GM19239 (cell line): ENCODE results near the gene TLE2.

ENCODE experiments used
- DNase-seq: peaks from one replicate; pipeline ENCODE4 v3.0.0; 2011; ENCODE audit warnings: low spot score; ENCODE audit not compliant: insufficient read length
- FAIRE-seq: peaks from 2 replicates; lab custom pipeline; 2011; peaks lifted over from hg19 to GRCh38; lab: Jason Lieb, UNC

TLE2 gene

GRCh38 chr19:2989236-2989946, 39.7 kb downstream of the TLE2 start:
- DNase-seq (no peak), FAIRE-seq (no peak)

GRCh38 chr19:2988568-2988967, 40.5 kb downstream of the TLE2 start:
- no peak for FAIRE-seq
- no peak for DNase-seq

DNA sequence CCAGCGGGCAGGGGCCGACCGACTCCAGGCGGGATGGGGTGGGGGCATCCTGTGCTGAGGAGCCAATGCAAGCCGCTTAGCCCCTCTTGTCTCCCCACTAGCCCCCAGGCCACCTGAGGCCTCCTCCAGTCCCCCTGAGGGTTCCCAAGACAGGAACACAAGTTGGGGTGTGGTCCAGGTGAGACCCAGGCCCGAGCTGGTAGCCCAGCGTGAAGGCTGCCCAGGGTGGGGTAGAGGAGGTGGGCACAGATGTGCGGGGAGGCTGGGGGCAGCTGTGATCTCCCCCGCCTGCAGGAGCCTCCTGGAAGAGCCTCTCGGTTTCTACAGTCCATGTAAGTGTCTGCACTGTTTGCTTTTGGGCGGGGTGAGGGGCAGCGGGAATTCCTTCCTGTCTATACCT, 41.3 kb downstream of the TLE2 start:
- FAIRE-seq = no peak
- no peak for DNase-seq

DNA sequence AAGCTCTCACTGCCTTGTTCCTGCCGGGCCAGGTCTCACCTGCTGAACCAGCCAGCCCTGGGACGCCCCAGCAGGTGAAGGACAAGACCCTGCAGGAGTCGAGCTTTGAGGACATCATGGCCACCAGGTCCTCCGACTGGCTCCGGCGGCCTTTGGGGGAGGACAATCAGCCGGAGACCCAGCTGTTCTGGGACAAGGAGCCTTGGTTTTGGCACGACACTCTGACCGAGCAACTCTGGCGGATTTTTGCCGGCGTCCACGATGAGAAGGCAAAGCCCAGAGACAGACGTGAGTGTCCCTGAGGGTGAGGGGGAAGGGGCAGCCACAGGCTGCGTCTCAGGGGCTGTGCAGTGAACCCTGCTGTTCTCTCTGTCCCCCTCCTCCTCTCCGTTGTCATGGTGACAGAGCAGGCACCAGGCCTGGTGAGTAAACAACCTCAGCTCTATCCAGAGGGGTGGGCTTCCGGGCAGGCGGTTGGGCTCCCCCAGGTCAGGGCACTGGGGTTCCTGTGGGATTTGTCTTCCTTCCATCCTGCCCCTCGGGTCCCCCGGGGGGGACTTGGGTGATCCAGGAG, 42.0 kb downstream of the TLE2 start:
- FAIRE-seq (no peak), DNase-seq (no peak)

GRCh38 chr19:2984215-2984528, 44.9 kb downstream of the TLE2 start:
- FAIRE-seq (no peak), DNase-seq (no peak)

- DNase-seq = no peak
- FAIRE-seq = no peak
Observed at GRCh38 chr19:2983351-2984214, 45.5 kb downstream of the TLE2 start.

DNA sequence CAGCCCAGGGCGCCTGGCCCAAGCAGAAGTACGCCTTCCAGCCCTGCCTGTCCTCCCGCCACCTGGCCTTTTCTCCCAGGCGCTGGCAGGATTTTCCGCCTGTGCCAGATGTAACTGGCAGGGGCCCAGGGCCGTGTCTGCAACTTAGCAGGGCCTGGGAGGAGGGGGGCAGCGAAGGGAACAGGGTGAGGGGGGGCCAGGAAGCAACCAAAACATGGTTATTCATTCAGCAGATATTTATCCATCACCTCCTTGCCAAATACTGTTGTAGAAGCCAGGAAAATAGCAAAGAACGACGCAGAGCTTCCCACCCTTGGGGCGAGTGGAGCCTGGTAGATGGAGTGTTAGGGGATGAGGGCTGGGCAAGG, 46.1 kb downstream of the TLE2 start:
- FAIRE-seq (no peak), DNase-seq (no peak)

- no peak for FAIRE-seq
Observed at GRCh38 chr19:2982561-2982960, 46.5 kb downstream of the TLE2 start.

DNA sequence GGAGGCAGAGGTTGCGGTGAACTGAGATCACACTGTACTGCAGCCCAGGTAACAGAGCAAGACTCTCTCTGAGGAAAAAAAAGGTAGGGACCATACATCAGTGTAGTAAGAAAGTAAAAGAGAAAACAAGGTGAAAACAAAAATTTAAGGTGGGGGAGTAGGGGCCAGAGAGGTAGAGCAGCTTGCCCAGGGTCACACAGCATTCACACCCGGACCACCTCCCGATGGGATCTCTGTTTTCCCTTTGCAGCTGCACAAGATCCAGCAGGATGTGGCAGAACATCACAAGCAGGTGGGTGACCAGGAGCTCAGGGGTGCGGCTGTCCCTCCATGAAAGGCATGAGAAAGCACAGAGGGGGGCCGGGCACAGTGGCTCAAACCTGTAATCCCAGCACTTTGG, 47.2 kb downstream of the TLE2 start:
- FAIRE-seq (no peak), DNase-seq (no peak)

More at GRCh38 chr19:2982561-2982960, 46.5 kb downstream of the TLE2 start:
- DNase-seq = no peak

DNA sequence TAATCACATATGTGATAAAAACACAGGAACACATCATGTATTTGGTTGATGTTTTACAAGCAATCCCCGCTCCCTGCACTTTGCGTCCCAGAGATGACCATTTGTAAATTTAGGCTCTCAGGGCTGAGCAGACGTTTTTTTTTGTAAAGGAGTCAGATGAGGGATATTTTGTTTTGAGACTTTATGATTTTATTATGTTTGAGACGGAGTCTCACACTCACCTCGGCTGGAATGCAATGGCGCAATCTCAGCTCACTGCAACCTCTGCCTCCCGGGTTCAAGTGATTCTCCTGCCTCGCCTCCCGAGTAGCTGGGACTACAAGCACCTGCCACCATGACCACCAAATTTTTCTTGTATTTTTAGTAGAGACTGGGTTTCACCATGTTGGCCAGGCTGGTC, 50.3 kb downstream of the TLE2 start:
- FAIRE-seq (no peak), DNase-seq (no peak)

DNA sequence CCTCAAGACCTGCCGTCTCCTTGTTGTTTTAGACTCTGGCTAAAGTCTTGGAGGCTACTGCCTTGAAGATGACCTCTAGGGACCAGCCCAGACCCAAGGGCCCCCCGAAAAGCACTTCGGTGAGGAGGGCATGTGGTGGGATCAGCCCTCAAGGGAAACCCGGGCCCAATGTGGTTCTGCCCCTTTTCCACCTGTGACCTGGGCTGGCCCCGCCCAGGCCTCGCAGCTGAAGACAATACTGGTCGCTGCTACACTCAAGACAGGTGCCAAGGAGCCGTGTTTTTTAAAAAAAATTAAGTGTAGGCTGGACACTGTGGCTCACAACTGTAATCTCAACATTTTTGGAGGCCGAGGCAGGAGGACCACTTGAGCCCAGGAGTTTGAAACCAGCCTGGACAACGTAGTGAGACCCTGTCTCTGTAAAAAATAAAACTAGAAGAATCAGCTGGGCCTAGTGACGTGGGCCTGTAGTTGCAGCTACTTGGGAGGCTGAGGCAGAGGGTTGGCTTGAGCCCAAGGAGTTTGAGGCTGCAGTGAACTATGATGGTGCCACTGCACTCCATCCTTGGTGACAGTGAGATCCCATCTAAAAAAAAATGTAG, 50.8 kb downstream of the TLE2 start:
- no peak for FAIRE-seq
- DNase-seq = no peak

GRCh38 chr19:2977746-2978138, 51.3 kb downstream of the TLE2 start:
- FAIRE-seq = no peak
- no peak for DNase-seq

DNA sequence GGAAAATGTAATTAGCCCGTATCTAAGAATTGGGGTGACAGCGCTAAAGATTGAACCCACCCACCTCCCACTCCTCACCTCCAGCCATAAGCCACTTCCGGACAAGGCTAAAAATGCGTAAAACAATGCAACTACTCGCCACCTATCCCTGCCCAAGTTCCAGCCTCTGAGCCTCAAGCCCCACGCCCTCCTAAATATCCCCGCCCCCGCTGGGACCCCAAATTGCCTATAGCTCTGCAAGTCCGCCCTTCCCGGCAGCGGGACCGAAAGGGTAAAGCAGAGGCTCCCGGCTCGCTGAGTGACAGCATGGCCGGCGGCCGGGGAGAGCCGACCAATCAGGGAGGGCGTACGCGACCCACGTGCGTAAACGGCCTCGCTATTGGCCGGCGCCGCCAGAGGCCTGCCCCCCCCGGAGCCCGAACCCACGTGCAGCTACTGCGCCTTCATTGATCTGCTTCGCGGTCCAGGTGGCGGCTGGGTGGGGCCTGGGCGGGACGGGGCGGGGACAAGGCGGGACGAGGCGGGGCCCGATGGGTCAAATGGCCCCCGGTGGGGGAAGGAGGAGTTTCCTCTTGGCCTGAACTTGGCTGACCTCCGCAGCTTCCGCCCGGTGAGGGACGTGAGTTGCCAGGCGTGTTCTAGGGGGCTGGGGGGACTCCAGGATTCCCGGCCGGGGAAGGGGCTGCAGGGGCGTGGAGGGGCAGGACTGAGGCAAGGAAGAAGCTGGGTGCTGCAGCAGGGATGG, 51.9 kb downstream of the TLE2 start, which contains the start of gene TLE6:
Gene TLE6 (plus strand): TSS at position 564 of the 745 bp plus-strand sequence. CDS start 670 bp downstream, outside the sequence.
- peak; percentile 97 for DNase-seq
- peak; percentile 98 for FAIRE-seq

DNA sequence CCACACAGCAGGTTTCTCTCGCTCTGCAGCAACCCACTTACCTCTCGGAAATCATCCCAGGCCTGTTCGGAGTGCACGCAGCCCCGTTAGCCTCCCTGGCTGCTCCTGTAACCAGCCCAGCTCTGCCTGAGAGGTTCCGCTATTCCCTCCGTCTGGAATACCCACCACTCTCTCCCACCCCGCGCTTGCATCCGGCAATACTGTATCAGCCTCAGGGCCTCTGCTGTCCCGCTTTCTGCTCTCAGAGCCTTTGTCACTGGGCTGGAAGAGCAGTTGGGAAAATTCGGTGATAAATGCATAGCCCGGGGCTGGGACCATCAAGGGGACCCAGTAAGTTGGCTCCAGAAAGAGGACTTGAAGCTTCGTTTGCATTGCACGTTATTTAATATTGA, 52.5 kb downstream of the TLE2 start:
- no peak for DNase-seq

DNA sequence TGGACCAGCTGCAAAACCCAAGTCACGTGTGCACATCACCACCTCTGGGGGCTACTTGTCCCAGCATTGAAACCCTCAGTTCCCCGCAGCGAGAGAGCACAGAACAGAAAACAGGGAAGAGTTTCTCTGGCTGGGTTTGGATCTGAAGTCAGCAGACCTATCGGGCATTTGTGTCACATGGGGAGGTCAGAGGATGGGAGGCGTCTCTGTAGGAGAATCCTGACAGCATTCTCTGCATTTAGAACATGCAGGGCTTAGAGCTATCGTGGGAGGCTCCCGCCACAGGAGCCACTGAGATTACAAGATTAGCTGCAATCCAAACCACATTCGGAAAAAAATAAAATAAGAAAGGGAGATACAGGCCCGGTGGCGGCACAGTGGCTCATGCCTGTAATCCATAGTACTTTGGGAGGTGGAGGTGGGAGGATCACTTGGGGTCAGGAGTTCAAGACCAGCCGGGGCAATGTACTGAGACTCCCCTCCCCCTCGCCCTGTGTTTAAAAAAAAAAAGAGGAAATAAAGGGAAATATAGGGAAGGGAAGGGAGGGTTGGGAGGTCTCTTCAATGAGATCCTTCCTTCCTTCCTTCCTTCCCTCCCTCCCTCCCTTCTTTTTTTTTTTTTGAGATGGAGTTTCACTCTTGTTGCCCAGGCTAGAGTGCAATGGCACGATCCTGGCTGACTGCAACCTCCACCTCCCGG, 54.6 kb downstream of the TLE2 start:
- DNase-seq (no peak), FAIRE-seq (no peak)

More for the DNA sequence above, 52.5 kb downstream of the TLE2 start:
- FAIRE-seq = peak; percentile 8

DNA sequence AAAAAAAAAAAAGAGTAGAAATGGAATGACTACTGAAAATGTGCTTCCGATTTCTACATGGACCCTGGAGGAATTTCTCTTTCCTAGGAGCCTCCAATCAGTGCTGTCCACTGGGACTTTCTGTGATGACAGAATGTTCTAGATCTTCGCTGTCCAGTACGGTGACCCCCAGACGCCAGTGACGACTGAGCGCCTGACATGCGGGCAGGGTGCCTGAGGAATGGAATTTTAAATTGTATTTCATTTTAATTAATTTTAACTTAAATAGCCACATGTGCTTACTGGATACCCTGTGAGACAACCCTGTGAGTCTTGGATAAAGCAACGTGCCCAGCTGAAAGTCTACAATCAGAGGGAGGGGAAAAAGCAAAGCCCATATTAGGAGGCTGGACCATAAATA, 55.9 kb downstream of the TLE2 start:
- no peak for DNase-seq
- FAIRE-seq = no peak

GRCh38 chr19:2970201-2970835, 58.8 kb downstream of the TLE2 start:
- no peak for FAIRE-seq
- no peak for DNase-seq

GRCh38 chr19:2969104-2969504, 60.0 kb downstream of the TLE2 start:
- DNase-seq (no peak), FAIRE-seq (no peak)

GRCh38 chr19:2967972-2968371, 61.1 kb downstream of the TLE2 start:
- DNase-seq (no peak), FAIRE-seq (no peak)
